GM23248 (cell line): Measurements from ENCODE around the gene SPEG.

Source experiments
- EZH2 ChIP-seq: fragments of 200-600 bp; sonication (generic); IDR thresholded peaks from 2 replicates; pipeline ENCODE4 v1.6.1; 2018; ENCODE audit warnings: antibody characterized with exemption, mild to moderate bottlenecking; ENCODE audit not compliant: insufficient read depth, poor library complexity, severe bottlenecking
- EZH2phosphoT487 ChIP-seq: fragments of 200-600 bp; sonication (generic); IDR thresholded peaks from 2 replicates; pipeline ENCODE4 v1.6.1; 2018; ENCODE audit warnings: antibody characterized with exemption, moderate library complexity, mild to moderate bottlenecking, low read depth; ENCODE audit not compliant: insufficient read depth

DNA sequence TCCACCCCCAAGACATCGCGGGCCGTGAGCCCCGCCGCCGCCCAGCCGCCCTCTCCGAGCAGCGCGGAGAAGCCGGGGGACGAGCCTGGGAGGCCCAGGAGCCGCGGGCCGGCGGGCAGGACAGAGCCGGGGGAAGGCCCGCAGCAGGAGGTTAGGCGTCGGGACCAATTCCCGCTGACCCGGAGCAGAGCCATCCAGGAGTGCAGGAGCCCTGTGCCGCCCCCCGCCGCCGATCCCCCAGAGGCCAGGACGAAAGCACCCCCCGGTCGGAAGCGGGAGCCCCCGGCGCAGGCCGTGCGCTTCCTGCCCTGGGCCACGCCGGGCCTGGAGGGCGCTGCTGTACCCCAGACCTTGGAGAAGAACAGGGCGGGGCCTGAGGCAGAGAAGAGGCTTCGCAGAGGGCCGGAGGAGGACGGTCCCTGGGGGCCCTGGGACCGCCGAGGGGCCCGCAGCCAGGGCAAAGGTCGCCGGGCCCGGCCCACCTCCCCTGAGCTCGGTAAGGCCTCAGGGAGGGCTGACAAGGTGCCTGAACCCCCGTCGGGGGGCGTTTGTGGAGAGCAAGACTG is 14.2 kb downstream of the SPEG start:
- TF ChIP-seq EZH2 (no peak), EZH2phosphoT487 (no peak)
